HG03039 (cell line): ENCODE data around the gene FIGNL2.

Experiments
- ATAC-seq: cut with Tn5 transposase; IDR thresholded peaks from one replicate; pipeline ENCODE4 v1.9.1; 2021; ENCODE audit warnings: mild to moderate bottlenecking, moderate library complexity; ENCODE audit not compliant: unreplicated experiment

Gene FIGNL2

DNA sequence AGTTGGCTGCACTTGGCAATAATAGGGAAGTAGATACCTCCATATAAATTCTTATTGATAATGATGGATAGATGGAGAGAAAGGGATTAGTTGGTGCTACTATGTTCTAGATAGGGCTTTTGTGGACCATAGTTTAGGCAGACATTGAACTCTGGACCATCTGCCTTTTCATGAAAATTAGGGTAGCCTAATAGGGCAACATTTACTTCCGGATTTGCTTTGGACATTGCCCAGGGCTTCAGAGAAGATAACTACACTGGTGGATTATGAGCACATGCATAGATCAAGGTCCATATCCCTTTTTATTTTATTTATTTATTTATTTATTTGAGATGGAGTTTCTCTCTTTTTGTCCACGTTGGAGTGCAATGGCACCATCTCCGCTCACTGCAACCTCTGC is 70.5 kb downstream of the FIGNL2 start:
- ATAC-seq: no peak

GRCh38 chr12:51777457-51777856 is 71.1 kb downstream of the FIGNL2 start:
- ATAC-seq: no peak

DNA sequence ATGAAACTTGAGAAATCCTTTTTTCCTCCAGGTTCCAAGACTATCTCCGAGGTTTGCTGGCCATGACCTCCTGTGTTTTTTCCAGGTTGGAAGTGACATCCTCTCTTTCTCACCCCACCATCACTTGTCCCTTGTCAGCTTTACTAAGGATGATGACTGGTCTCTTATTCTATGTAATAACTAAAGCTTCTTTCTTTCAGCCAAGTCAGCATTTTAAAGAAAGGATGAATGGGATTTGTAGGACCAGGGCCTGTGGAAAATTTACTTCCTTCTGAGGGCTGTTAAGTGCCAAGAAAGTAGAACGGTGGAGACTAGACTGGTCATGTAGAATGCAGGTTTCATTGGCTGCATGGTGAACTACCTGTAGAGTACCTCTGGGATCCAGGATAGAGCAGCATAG is 73.6 kb downstream of the FIGNL2 start:
- no peak for ATAC-seq

DNA sequence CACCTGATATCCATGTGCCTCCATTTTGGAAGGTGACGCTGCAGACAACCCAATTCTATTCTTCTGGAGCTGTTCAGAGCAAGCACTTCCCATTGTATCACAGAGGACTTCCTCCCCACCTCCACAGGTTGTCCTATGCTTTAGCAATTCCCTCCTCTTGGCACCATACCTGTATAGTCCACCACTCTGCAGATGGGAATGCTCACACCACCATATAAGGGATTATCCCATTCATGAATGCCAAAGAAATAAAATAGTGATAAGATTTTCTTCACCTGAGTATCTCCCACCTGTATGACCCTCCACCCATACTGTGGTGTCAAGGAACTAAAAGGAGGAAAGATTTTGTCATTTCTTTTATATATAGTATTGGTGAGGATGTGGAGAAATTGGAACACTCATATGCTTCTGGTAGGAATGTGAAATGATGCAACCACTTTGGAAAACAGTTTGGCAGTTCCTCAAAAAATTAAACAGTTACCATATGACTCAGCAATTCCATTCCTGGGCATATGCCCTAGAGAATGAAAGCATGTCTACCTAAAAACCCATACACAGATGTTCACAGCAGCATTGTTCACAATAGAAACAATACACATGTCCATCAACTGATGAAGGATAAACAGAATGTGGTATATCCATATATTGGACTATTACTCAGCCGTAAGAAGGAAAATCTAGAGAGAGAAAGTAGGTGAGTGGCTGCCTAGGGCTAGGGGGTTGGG is 75.2 kb downstream of the FIGNL2 start:
- no peak for ATAC-seq

- no peak for ATAC-seq
These were observed 77.5 kb downstream of the FIGNL2 start for GRCh38 chr12:51771008-51771407.
